Right cardiac atrium (tissue), 5 donors: Measurements from ENCODE around the gene ELOVL1. TPM values are rescaled to one million over a fixed set of nuclear protein-coding genes. Genes with fewer than 3 reads are reported as not detected.

Experiments
- ATAC-seq, 2 donors: fragments of 200-7000 bp; cut with Tn5 transposase; one replicate each; pipeline versions ENCODE4 v1.8.0 to v1.9.1; 2020; ENCODE audit warnings: moderate library complexity in 2 of 2, mild to moderate bottlenecking in 1 of 2
- DNase-seq, 3 donors: peaks; one replicate each; pipeline ENCODE4 v3.0.0-alpha.2; 2020
- H3K27ac ChIP-seq: one replicate; pipeline ENCODE4 v1.5.1; 2013; ENCODE audit warnings: mild to moderate bottlenecking, low read length, control low read depth, moderate library complexity
- H3K27me3 ChIP-seq: one replicate; pipeline ENCODE4 v1.6.1; 2013; ENCODE audit not compliant: control insufficient read depth, insufficient read depth
- H3K4me1 ChIP-seq: one replicate; pipeline ENCODE4 v1.6.1; 2013; ENCODE audit warnings: low read length; ENCODE audit not compliant: control insufficient read depth, insufficient read depth
- H3K4me3 ChIP-seq: one replicate; pipeline ENCODE4 v1.5.1; 2013; ENCODE audit warnings: low read length, control low read depth
- H3K9me3 ChIP-seq: one replicate; pipeline ENCODE4 v1.6.1; 2013; ENCODE audit warnings: low read length; ENCODE audit not compliant: control insufficient read depth
- WGBS: extraction: QIAGEN DNeasy Blood & Tissue Kit; methylation state at CpG from one replicate; pipeline ENCODE4 v1.1.7; 2013; 5-methylcytosine and 5-hydroxymethylcytosine counted together
- intact Hi-C, 4 donors: fragments of 100-400 bp; cut with DNase I; formaldehyde crosslinking; loops; one replicate each; pipeline versions ENCODE4 v1.11.0 to v1.14.0; 2022 to 2023
- polyA plus RNA-seq: library from polyadenylated mRNA; stranded (reverse); fragments of 200-250 nt; gene quantifications from one replicate; pipeline ENCODE4 v1.2.3, GENCODE V29; 2013
- total RNA-seq, 4 donors: library from RNA; stranded (reverse); fragmentation: NEBNext Ultra II Directional; extraction: Animal tissue kit (Norgen Biotek cat#: 25700); gene quantifications; one replicate each; pipeline ENCODE4 v1.2.1, GENCODE V29; 2021
- donor health status: healthy with polysubstance abuse.
- donor health status: DM: no; HTN: yes; CAD: no.
- donor health status: DM: no; HTN: no; CAD: no.
- donor health status: DM: no; HTN: yes; CAD: no; lungs with severe emphysema.
- donor health status: DM: yes; HTN: yes; CAD: no.

ELOVL1 gene
- total and polyA plus RNA-seq, 5 donors: 33.1 to 47.1 (median 37.6) TPM

DNA sequence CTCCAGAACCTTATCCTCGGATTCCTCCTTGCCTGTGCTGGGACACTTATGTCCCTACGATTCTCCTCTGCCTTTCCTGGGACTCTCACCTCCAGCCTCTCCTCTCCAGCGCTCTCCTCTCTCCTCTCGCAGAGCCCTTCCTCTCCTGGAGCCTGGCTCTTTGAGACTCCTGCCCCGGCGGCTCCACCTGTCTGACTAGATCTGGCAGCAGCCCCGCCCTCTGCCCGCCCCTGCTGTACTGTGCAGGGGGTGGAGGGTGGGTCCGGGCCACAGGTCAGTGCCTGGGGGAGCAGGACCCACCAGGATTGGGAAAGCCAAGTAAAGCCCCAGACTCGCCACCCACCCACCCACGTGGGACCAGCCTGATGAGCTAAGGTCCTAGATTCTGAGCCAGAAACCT is 1.6 kb downstream of the ELOVL1 start:
- WGBS: 60% methylated on average over 11 of the region's 11 CpGs
- Histone ChIP-seq H3K27me3 (no peaks in the 10 kb centered on the region), H3K27ac (no peak overlapping the region), H3K4me1 (peaks cover 10% of the 10 kb centered on the region), H3K9me3 (no peaks in the 10 kb centered on the region), H3K4me3 (no peak overlapping the region)
- DNase-seq: peak in 2 of 3 donors; percentile 32 to 68
- intact Hi-C loops: no loop called here
- ATAC-seq: no peak

DNA sequence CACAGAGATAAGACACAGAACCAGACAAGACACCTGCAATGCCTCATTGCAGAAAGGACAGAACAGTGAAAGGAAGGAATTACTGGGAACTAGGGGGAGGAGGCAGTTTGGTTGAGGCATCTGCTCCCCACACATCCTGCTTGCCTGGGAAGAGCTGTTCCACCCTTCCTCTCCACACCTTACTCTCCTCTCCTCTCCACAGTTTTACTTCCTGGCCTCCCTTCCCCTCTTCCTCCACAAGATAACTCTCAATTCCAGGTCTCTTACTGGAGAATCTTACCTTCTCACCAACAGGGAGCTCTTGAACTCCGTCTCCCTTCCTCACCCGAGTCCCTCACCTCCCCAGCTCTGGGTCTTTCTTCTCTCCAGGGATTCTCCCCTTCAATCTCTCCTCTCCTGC is 2.1 kb downstream of the ELOVL1 start:
- Histone ChIP-seq H3K4me3 (no peak overlapping the region), H3K9me3 (no peaks in the 10 kb centered on the region), H3K27ac (no peak overlapping the region), H3K4me1 (peaks cover 10% of the 10 kb centered on the region), H3K27me3 (no peaks in the 10 kb centered on the region)
- intact Hi-C loops: no loop called here
- ATAC-seq: no peak
- WGBS: 72% methylated on average over 2 of the region's 2 CpGs
- no peak for DNase-seq

DNA sequence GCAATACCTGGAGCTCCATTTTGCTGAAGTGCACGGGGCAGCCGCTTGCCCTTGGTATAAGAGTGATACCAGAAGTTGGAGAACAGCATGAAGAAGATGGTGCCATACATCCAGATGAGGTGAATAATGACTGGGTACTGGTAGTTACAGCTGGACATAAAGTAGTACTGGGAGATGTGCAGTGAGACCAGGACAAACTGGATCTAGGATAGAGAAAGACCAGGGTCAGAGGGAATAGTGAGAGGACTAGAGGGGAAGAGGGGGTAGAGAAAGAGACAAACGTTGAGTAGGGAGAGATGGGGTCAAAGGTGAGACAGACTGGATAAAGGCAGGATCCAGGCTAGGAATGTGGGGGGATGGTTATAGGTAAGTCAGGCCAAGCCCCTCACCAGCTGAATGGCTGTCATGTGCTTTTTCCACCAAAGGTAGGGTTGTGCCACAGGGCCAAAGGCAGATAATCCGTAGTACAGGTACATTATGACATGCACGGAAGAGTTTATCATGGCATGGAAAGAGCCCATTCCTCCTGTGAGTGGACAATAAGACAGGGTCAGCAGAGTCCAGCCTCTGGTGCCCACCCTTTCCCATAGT is 3.8 kb downstream of the ELOVL1 start:
- Histone ChIP-seq H3K4me3 (no peak overlapping the region), H3K9me3 (no peaks in the 10 kb centered on the region), H3K27ac (no peak overlapping the region), H3K4me1 (peaks cover 10% of the 10 kb centered on the region), H3K27me3 (no peaks in the 10 kb centered on the region)
- intact Hi-C loops: no loop called here
- 77% methylated on average over 5 of the region's 5 CpGs for WGBS
- no peak for ATAC-seq
- DNase-seq: no peak

DNA sequence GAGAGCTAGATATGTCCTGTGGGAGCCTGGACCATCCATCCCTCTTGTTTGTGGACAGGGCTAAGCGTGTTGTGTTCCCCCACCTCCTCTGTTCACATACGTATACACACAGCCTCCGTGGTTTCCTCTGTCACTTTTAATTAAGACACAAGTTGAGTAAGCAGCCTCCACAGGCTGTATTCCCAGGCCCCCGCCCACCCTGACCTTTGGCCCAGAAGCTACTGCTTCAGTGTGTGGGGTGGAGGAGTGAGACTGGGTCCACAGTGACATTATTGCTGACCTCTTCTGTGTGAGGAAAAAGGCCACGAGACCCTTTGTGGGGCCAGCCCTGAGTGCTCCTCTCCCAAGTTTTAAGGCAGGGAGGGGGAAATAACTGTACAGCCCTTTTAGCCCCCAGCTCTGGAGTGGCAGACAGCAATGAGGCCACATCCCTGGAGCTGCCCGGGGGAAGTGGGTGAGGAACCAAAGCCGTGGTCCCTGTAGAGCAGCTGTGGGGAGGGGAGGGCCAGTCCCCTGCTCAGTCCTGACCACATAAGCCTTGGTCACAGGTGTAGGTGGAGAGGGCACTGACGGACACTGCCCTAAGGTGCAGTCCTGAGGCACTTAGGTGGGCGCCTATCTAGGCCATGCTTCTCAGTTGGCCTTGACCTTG is 4.4 kb downstream of the ELOVL1 start:
- whole genome bisulfite sequencing: 73% methylated on average over 9 of the region's 9 CpGs
- no peaks in the 10 kb centered on the region for H3K27me3 ChIP-seq
- H3K4me3 ChIP-seq: no peak overlapping the region
- peaks cover 7% of the 10 kb centered on the region for H3K4me1 ChIP-seq
- H3K27ac ChIP-seq: no peak overlapping the region
- H3K9me3 ChIP-seq: no peaks in the 10 kb centered on the region
- ATAC-seq (no peak), DNase-seq (peak in 1 of 3 donors; percentile 37)
- intact Hi-C loops: no loop called here

DNA sequence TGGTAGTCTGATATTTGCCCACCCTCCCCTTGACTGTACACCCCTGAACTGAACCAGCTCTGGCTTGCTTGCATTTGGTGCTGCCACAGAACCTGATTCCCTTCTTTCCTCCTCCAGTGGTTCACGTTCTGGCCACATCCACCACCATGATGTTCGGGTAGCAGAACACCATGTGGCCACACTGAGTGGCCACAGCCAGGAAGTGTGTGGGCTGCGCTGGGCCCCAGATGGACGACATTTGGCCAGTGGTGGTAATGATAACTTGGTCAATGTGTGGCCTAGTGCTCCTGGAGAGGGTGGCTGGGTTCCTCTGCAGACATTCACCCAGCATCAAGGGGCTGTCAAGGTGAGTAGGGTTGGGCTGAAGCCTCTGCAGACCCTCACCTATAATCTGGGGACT is 7.2 kb downstream of the ELOVL1 start:
- no peak overlapping the region for H3K4me3 ChIP-seq
- H3K27me3 ChIP-seq: no peaks in the 10 kb centered on the region
- H3K9me3 ChIP-seq: no peaks in the 10 kb centered on the region
- H3K27ac ChIP-seq: no peak overlapping the region
- WGBS: 58% methylated on average over 4 of the region's 4 CpGs
- ATAC-seq: no peak
- no peak for DNase-seq
- no peaks in the 10 kb centered on the region for H3K4me1 ChIP-seq
- intact Hi-C loops: no loop called here

DNA sequence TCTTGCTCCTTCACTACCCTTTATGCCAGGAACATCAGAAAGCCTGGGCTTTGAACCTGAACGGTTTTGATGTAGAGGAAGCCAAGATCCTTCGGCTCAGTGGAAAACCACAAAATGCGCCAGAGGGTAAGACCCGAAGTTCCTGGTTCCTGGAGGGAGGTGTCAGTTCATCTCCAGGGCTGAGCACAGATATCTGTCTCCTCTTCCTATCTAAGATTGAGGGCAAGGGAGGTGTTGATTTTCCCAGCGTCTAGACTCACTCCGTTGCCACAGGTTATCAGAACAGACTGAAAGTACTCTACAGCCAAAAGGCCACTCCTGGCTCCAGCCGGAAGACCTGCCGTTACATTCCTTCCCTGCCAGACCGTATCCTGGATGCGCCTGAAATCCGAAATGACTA is 8.1 kb downstream of the ELOVL1 start:
- no peaks in the 10 kb centered on the region for H3K4me1 ChIP-seq
- DNase-seq (no peak), ATAC-seq (no peak)
- WGBS: 20% methylated on average over 11 of the region's 11 CpGs
- no peaks in the 10 kb centered on the region for H3K9me3 ChIP-seq
- no peaks in the 10 kb centered on the region for H3K27me3 ChIP-seq
- intact Hi-C loops: no loop called here
- no peak overlapping the region for H3K4me3 ChIP-seq
- H3K27ac ChIP-seq: no peak overlapping the region

DNA sequence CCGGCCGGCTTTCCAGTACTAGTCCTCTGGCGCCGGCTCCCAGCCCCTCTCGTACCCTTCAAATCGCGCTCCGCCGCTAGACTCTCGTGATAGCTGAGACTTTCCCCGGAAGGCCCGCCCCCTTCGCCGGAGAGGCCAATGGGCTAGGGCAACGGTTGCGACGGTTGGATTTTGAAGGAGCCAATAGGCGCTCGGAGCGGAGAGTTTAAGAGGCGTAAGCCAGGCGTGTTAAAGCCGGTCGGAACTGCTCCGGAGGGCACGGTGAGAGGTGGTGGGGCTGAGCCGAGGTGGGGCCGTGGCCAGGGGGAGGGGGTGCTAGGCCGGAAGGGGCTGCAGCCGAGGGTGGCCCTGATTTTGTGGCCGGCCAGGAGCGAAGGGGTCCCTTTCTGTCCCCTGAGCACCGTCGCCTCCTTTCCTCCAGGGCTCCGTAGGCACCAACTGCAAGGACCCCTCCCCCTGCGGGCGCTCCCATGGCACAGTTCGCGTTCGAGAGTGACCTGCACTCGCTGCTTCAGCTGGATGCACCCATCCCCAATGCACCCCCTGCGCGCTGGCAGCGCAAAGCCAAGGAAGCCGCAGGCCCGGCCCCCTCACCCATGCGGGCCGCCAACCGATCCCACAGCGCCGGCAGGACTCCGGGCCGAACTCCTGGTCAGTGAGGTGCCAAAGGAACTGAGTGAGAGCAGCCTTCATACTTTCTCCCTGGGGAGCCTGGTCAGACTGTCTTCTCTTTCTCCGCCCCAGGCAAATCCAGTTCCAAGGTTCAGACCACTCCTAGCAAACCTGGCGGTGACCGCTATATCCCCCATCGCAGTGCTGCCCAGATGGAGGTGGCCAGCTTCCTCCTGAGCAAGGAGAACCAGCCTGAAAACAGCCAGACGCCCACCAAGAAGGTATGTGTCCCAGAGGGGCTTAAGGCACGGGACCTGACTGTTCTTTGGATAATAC is 8.8 kb downstream of the ELOVL1 start, which contains the start of gene CDC20:
CDC20 (plus strand) TSS at position 236 of the 948 bp plus-strand sequence; CDS start at position 471, 235 bp downstream.
- Histone ChIP-seq H3K4me3 (peak within 1 kb of the TSS; percentile 90), H3K27me3 (no peaks in the 10 kb centered on the region), H3K27ac (peak within 1 kb of the TSS; percentile 100), H3K4me1 (no peaks in the 10 kb centered on the region), H3K9me3 (no peaks in the 10 kb centered on the region)
- DNase-seq (peak; percentile 99 to 100 (median 99)), ATAC-seq (peak; percentile 98)
- 2% methylated on average over 59 of the region's 59 CpGs for WGBS
- intact Hi-C loops: no loop called here

DNA sequence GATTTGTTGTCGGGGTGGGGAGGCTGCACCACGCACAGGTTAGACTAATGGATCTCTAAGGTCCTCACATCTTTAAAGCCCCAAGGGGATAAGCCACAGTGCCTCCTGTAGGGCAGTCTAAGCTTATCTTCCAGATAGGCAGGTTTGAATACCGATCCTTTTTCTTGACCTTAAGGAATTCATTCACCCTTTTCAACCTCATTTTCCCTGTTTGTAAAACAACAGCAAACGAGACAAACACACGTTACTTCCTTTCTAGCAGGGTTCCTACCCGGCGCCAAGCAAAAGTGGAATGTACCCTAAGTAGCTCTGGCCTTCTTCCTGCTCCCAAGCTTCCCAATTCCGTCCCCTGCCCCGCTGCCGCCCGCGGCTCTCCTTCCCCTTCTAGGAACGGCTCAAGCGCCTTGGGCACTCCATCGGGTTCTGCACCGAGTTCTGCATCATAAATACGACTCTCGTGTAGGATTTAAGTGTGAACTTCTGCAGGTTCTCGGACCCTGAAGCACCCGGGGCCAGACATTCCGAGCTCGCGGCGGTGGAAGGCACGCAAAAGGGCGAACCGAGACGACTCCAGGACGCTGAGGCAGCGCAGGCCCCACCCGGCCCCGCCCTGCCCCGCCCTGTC is 9.6 kb downstream of the ELOVL1 start:
- intact Hi-C loops: no loop called here
- Histone ChIP-seq H3K4me3 (peak overlapping the region; percentile 90), H3K27me3 (no peaks in the 10 kb centered on the region), H3K9me3 (no peaks in the 10 kb centered on the region), H3K4me1 (no peaks in the 10 kb centered on the region), H3K27ac (peak overlapping the region; percentile 100)
- peak; percentile 34 to 46 for ATAC-seq
- WGBS: under 1% methylated on average over 33 of the region's 33 CpGs
- no peak for DNase-seq

DNA sequence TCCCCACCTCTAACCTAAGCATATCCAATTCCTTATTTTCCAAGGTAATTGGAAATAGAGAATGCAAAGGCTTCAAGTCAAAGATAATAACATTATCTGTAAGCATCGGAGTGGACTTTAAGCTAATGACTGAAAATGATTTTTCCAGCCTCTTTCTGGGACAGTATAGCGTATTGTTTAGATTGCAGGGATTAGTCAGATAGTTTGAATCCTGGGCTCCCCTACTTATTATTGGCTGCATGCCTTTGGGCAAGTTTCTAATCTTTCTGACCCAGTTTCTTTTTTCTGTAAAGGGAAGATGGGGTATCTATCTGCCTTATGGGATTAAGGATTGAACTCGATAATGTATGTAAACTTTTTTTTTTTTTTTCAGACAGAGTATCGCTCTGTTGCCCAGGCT is 10.6 kb downstream of the ELOVL1 start:
- no peak overlapping the region for H3K27ac ChIP-seq
- no peak overlapping the region for H3K4me3 ChIP-seq
- no peak for ATAC-seq
- intact Hi-C loops: no loop called here
- H3K27me3 ChIP-seq: no peaks in the 10 kb centered on the region
- no peak for DNase-seq
- 97% methylated on average over 4 of the region's 4 CpGs for WGBS
- H3K4me1 ChIP-seq: no peaks in the 10 kb centered on the region
- no peaks in the 10 kb centered on the region for H3K9me3 ChIP-seq

DNA sequence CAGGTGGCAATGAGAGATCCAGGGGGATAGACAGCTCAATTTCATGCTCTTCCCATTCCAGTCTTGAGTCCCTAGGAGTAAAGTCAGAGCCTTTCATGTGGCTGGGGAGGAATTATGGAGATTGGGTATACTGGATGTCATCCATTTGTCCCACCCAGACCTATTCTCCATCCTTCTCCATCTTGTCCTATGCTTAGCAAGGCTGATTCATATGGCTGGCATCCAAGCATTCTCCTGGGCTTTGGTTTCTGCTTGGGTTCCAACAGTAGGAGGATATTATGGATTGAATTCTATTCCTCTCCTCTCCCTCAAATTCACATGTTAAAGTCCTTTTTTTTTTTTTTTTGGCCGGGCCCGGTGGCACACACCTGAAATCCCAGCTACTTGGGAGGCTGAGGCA is 12.9 kb downstream of the ELOVL1 start:
- Histone ChIP-seq H3K27me3 (no peaks in the 10 kb centered on the region), H3K9me3 (no peaks in the 10 kb centered on the region), H3K4me3 (no peak overlapping the region), H3K4me1 (peaks cover 1% of the 10 kb centered on the region), H3K27ac (no peak overlapping the region)
- intact Hi-C loops: no loop called here
- 97% methylated on average over 2 of the region's 2 CpGs for WGBS
- DNase-seq (no peak), ATAC-seq (no peak)

DNA sequence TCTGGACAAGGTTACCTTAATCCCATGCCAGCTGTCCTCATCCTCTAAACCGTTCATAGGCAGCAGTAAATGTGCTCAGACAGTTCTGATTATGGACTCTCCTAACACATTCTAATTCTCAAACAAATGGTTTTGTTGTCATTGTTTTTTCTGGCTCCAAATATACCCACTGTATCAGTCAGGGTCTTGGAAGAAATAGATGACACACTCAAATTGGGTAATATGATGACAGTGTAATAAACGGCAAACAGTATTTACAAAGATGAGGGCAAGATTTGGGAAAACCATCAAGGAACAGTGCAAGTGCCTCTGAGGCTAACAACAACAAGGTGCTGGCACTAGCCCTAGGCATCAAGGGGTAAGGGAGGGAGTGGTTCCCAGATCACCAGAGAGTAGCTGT is 13.3 kb downstream of the ELOVL1 start:
- DNase-seq (no peak), ATAC-seq (no peak)
- intact Hi-C loops: no loop called here
- H3K9me3 ChIP-seq: no peaks in the 10 kb centered on the region
- H3K4me3 ChIP-seq: no peak overlapping the region
- no peak overlapping the region for H3K27ac ChIP-seq
- peaks cover 1% of the 10 kb centered on the region for H3K4me1 ChIP-seq
- H3K27me3 ChIP-seq: no peaks in the 10 kb centered on the region
- WGBS: 66% methylated on average over 2 of the region's 2 CpGs
